GM19372 (cell line): ENCODE data around the gene ABHD5.

ENCODE experiments used
- ATAC-seq: cut with Tn5 transposase; IDR thresholded peaks from one replicate; pipeline ENCODE4 v1.9.1; 2021; ENCODE audit warnings: mild to moderate bottlenecking, low read depth, moderate library complexity; ENCODE audit not compliant: unreplicated experiment

Gene ABHD5

GRCh38 chr3:43709022-43709421 lies 18.3 kb downstream of the ABHD5 start:
- no peak for ATAC-seq

GRCh38 chr3:43710607-43711006 lies 19.9 kb downstream of the ABHD5 start:
- ATAC-seq = no peak

GRCh38 chr3:43718296-43718695 lies 27.6 kb downstream of the ABHD5 start:
- no peak for ATAC-seq

- no peak for ATAC-seq
These were observed 32.5 kb downstream of the ABHD5 start for GRCh38 chr3:43723121-43723734.

- no peak for ATAC-seq
These were observed 35.8 kb downstream of the ABHD5 start for GRCh38 chr3:43726521-43726920.

GRCh38 chr3:43727930-43728329 lies 37.2 kb downstream of the ABHD5 start:
- no peak for ATAC-seq

- ATAC-seq = no peak
These were observed 37.7 kb downstream of the ABHD5 start for GRCh38 chr3:43728476-43728875.

GRCh38 chr3:43728947-43729346 lies 38.2 kb downstream of the ABHD5 start:
- no peak for ATAC-seq

- ATAC-seq = no peak
These were observed 39.1 kb downstream of the ABHD5 start for GRCh38 chr3:43729707-43730414.

- ATAC-seq = no peak
These were observed 42.1 kb downstream of the ABHD5 start for GRCh38 chr3:43732747-43733425.

- ATAC-seq = no peak
These were observed 43.0 kb downstream of the ABHD5 start for GRCh38 chr3:43733459-43734384.

GRCh38 chr3:43734685-43735084 lies 43.9 kb downstream of the ABHD5 start:
- ATAC-seq = no peak

GRCh38 chr3:43735618-43736017 lies 44.9 kb downstream of the ABHD5 start:
- no peak for ATAC-seq

GRCh38 chr3:43736558-43737440 lies 46.1 kb downstream of the ABHD5 start:
- ATAC-seq = no peak

GRCh38 chr3:43738305-43738704 lies 47.6 kb downstream of the ABHD5 start:
- ATAC-seq = no peak

- no peak for ATAC-seq
These were observed 52.2 kb downstream of the ABHD5 start for GRCh38 chr3:43742920-43743319.

- ATAC-seq = no peak
These were observed 56.9 kb downstream of the ABHD5 start for GRCh38 chr3:43747641-43748040.

- no peak for ATAC-seq
These were observed 57.4 kb downstream of the ABHD5 start for GRCh38 chr3:43748179-43748578.

- no peak for ATAC-seq
These were observed 57.9 kb downstream of the ABHD5 start for GRCh38 chr3:43748645-43749044.

GRCh38 chr3:43752905-43753304 lies 62.2 kb downstream of the ABHD5 start:
- no peak for ATAC-seq
